ENCODE data around the gene RBPJL. TPM values are rescaled to one million over a fixed set of nuclear protein-coding genes. Genes with fewer than 3 reads are reported as not detected.
A peak's percentile ranks its signal among the peaks of the same experiment; 100 is the strongest.

The RBPJL gene
- total and polyA plus RNA-seq, 2 of the 13 experiments (the other 11 are each of a cell fraction or from before 2014, with no cell fraction given) = not detected

DNA sequence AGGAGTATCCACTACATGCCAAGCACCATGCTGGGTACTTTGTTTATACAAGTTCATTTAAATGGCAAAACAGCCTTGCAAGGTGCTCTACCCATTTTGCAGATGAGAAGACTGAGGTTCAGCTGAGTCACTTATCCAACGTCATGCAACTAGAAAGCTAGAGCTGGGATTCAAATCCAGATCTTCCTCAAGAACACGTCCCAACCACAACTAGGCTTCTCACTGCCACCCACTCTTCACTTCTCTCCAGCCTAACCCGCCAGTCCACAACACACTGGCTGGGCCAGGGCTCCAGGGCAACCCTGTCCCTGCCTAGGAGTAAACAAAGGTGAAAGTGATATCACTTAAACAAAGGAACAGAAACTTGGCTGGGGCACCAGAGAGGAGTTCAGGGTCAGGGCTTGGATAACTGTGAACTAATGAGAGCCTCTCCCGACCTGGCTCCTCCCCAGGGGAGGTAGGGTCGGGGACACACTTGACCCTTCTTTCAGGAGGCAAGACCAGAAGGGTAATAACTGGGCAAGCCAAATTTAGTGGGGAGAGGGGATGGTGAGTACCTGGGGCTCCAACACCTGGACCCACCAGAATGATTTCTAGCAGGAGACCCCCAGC is 33.7 kb downstream of the RBPJL start (continued):
- TF ChIP-seq KAT8 (CRISPR knock-in tag; IDR thresholded peaks at IDR 0.05) = peak; percentile 50; the same call in 1 of the 2 replicates
- TF ChIP-seq, protein P1, sequence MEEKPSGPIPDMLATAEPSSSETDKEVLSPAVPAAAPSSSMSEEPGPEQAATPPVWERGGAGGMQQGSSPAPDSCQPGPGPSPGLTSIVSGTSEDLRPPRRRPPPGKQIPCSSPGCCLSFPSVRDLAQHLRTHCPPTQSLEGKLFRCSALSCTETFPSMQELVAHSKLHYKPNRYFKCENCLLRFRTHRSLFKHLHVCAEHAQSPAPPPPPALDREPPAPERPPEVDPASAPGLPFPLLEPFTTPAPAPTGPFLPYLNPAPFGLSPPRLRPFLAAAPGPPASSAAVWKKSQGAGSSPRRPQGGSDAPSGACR (CRISPR knock-in tag; IDR thresholded peaks at IDR 0.05) = no peak
- TF ChIP-seq RCOR2 (CRISPR knock-in tag; IDR thresholded peaks at IDR 0.05) = peak; percentile 99
- no peak for TF ChIP-seq ZSCAN25 (CRISPR knock-in tag; IDR thresholded peaks at IDR 0.05)
- TF ChIP-seq, protein P2, sequence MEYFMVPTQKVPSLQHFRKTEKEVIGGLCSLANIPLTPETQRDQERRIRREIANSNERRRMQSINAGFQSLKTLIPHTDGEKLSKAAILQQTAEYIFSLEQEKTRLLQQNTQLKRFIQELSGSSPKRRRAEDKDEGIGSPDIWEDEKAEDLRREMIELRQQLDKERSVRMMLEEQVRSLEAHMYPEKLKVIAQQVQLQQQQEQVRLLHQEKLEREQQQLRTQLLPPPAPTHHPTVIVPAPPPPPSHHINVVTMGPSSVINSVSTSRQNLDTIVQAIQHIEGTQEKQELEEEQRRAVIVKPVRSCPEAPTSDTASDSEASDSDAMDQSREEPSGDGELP (IDR thresholded peaks at IDR 0.05; ENCODE audit: borderline replicate concordance, low read depth) = no peak; the same call in 1 of the 2 replicates
- no peak for TF ChIP-seq ZNF441 (CRISPR knock-in tag; IDR thresholded peaks at IDR 0.05; ENCODE audit: borderline replicate concordance)
- no peak for TF ChIP-seq ZNF10 (CRISPR knock-in tag; IDR thresholded peaks at IDR 0.05; ENCODE audit: borderline replicate concordance, low read depth)
- 0 out of 2 replicates have a peak, but pooled peaks have one; percentile 23 for TF ChIP-seq MIER2 (CRISPR knock-in tag; IDR thresholded peaks at IDR 0.05)
- TF ChIP-seq, protein P3, sequence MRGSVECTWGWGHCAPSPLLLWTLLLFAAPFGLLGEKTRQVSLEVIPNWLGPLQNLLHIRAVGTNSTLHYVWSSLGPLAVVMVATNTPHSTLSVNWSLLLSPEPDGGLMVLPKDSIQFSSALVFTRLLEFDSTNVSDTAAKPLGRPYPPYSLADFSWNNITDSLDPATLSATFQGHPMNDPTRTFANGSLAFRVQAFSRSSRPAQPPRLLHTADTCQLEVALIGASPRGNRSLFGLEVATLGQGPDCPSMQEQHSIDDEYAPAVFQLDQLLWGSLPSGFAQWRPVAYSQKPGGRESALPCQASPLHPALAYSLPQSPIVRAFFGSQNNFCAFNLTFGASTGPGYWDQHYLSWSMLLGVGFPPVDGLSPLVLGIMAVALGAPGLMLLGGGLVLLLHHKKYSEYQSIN (CRISPR knock-in tag; IDR thresholded peaks at IDR 0.05; ENCODE audit: borderline replicate concordance) = no peak
- TF ChIP-seq DNMT1 (CRISPR knock-in tag; IDR thresholded peaks at IDR 0.05) = no peak
- 0 out of 2 replicates have a peak, but pooled peaks have one; percentile 34 for TF ChIP-seq ZNF205 (CRISPR knock-in tag; IDR thresholded peaks at IDR 0.05)
- TF ChIP-seq LCORL (IDR thresholded peaks at IDR 0.05) = no peak
- peak; percentile 80 for TF ChIP-seq LCORL (CRISPR knock-in tag; IDR thresholded peaks at IDR 0.05)
- TF ChIP-seq ARNTL (CRISPR knock-in tag; IDR thresholded peaks at IDR 0.05) = peak; percentile 56; the same call in 1 of the 2 replicates
- TF ChIP-seq, protein P4, sequence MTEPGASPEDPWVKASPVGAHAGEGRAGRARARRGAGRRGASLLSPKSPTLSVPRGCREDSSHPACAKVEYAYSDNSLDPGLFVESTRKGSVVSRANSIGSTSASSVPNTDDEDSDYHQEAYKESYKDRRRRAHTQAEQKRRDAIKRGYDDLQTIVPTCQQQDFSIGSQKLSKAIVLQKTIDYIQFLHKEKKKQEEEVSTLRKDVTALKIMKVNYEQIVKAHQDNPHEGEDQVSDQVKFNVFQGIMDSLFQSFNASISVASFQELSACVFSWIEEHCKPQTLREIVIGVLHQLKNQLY (CRISPR knock-in tag; IDR thresholded peaks at IDR 0.05) = no peak
- TF ChIP-seq ZFYVE20 (CRISPR knock-in tag; IDR thresholded peaks at IDR 0.05; ENCODE audit: borderline replicate concordance, low read depth) = no peak
- TF ChIP-seq, protein P5, sequence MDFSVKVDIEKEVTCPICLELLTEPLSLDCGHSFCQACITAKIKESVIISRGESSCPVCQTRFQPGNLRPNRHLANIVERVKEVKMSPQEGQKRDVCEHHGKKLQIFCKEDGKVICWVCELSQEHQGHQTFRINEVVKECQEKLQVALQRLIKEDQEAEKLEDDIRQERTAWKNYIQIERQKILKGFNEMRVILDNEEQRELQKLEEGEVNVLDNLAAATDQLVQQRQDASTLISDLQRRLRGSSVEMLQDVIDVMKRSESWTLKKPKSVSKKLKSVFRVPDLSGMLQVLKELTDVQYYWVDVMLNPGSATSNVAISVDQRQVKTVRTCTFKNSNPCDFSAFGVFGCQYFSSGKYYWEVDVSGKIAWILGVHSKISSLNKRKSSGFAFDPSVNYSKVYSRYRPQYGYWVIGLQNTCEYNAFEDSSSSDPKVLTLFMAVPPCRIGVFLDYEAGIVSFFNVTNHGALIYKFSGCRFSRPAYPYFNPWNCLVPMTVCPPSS (IDR thresholded peaks at IDR 0.05) = no peak
- TF ChIP-seq ATF7 (IDR thresholded peaks at IDR 0.05) = no peak
- TF ChIP-seq ATF7 (CRISPR knock-in tag; IDR thresholded peaks at IDR 0.05) = no peak; the same call in 1 of the 2 replicates
- peak; percentile 46; the same call in 1 of the 2 replicates for TF ChIP-seq BRD4 (CRISPR knock-in tag; IDR thresholded peaks at IDR 0.05)
- TF ChIP-seq RXRA (CRISPR knock-in tag; IDR thresholded peaks at IDR 0.05) = peak; percentile 97

Measured in HepG2 (cell line).